Lung (tissue), 12 donors: ENCODE results near the gene RCC2. TPM values are rescaled to one million over a fixed set of nuclear protein-coding genes. Genes with fewer than 3 reads are reported as not detected.

Experiments
- ATAC-seq: fragments of 200-7000 bp; cut with Tn5 transposase; one replicate; pipeline ENCODE4 v1.9.1; 2020; ENCODE audit warnings: moderate number of reproducible peaks; ENCODE audit not compliant: insufficient read depth, low FRiP score
- DNase-seq, 3 donors: peaks; one replicate each; pipeline ENCODE4 v3.0.0-alpha.2; 2013 to 2017
- H3K27ac ChIP-seq, 2 donors: one replicate each; pipeline ENCODE4 v1.5.1; 2013; ENCODE audit warnings: mild to moderate bottlenecking in 2 of 2, moderate library complexity in 2 of 2, control low read depth in 1 of 2, inconsistent platforms in 1 of 2, low read depth in 1 of 2, low read length in 1 of 2
- H3K27me3 ChIP-seq, 3 donors: one replicate each; pipeline ENCODE4 v1.5.1; 2013; ENCODE audit warnings: low read length in 2 of 3; ENCODE audit not compliant: control insufficient read depth in 3 of 3, insufficient read depth in 3 of 3
- H3K36me3 ChIP-seq, 4 donors: one replicate each; pipeline ENCODE4 v1.5.1; 2013; ENCODE audit warnings: low read length in 4 of 4, mild to moderate bottlenecking in 1 of 4, moderate library complexity in 1 of 4; ENCODE audit not compliant: control insufficient read depth in 4 of 4, insufficient read depth in 4 of 4
- H3K4me1 ChIP-seq, 5 donors: one replicate each; pipeline ENCODE4 v1.5.1; 2013; ENCODE audit warnings: low read length in 5 of 5, mild to moderate bottlenecking in 2 of 5, moderate library complexity in 1 of 5; ENCODE audit not compliant: control insufficient read depth in 5 of 5, insufficient read depth in 5 of 5
- H3K4me3 ChIP-seq: one replicate; pipeline ENCODE4 v1.5.1; 2013; ENCODE audit warnings: mild to moderate bottlenecking, control low read depth, moderate library complexity
- H3K9ac ChIP-seq, 2 donors: one replicate each; pipeline ENCODE4 v1.5.1; 2013; ENCODE audit warnings: low read length in 2 of 2, control low read depth in 1 of 2; ENCODE audit not compliant: insufficient read depth in 1 of 2
- H3K9me3 ChIP-seq, 4 donors: one replicate each; pipeline ENCODE4 v1.5.1; 2013; ENCODE audit warnings: low read length in 3 of 4, mild to moderate bottlenecking in 1 of 4, moderate library complexity in 1 of 4; ENCODE audit not compliant: control insufficient read depth in 4 of 4, insufficient read depth in 3 of 4
- WGBS, 2 donors: extraction: QIAGEN DNeasy Blood & Tissue Kit; methylation state at CpG; one replicate each; pipeline ENCODE4 v1.1.7; 2013; 5-methylcytosine and 5-hydroxymethylcytosine counted together
- polyA plus RNA-seq, 2 donors: library from polyadenylated mRNA; stranded (reverse); fragments of 200-250 nt; gene quantifications; one replicate each; pipeline ENCODE4 v1.2.1, GENCODE V29; 2013
- total RNA-seq, 2 donors: library from RNA; depleted of rRNA in 1 of 2; stranded (reverse); fragments of >200 nt in 1 of 2; gene quantifications; one replicate each; pipeline ENCODE4 v1.2.1, GENCODE V29; 2014 to 2021
- TF ChIP-seq, protein P1 (sequence below): IDR thresholded peaks from 2 replicates; pipeline ENCODE4 v1.5.1; 2012; ENCODE audit warnings: mild to moderate bottlenecking; ENCODE audit errors: control extremely low read depth, extremely low read depth
- donor health status: control.
- donor health status: control.
- donor health status: Bipolar disorder and iron deficiency.
- donor health status: healthy.
- donor health status: DM: yes; HTN: yes; CAD: no.

Gene RCC2
- total and polyA plus RNA-seq, 4 donors: 31.9 to 51.2 (median 38.5) TPM

DNA sequence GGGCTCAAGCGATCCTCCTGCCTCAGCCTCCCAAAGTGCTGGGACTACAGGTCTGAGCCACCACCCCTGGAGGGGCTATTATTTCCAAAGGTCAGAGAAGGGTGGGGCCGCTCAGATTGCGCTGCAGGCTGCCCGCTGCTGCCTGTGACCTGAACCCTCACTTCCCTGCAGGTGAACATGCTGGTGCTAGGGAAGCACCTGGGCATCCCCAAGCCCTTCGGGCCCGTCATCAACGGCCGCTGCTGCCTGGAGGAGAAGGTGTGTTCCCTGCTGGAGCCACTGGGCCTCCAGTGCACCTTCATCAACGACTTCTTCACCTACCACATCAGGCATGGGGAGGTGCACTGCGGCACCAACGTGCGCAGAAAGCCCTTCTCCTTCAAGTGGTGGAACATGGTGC is 76.1 kb downstream of the RCC2 start:
- no peaks in the 10 kb centered on the region for H3K36me3 ChIP-seq
- no peak overlapping the region for H3K4me3 ChIP-seq
- no peak for ATAC-seq
- no peak overlapping the region for H3K9ac ChIP-seq
- WGBS, 2 donors: 82 to 87% methylated on average over 12 of the region's 12 CpGs
- no peaks in the 10 kb centered on the region for H3K4me1 ChIP-seq
- TF ChIP-seq, protein P1, sequence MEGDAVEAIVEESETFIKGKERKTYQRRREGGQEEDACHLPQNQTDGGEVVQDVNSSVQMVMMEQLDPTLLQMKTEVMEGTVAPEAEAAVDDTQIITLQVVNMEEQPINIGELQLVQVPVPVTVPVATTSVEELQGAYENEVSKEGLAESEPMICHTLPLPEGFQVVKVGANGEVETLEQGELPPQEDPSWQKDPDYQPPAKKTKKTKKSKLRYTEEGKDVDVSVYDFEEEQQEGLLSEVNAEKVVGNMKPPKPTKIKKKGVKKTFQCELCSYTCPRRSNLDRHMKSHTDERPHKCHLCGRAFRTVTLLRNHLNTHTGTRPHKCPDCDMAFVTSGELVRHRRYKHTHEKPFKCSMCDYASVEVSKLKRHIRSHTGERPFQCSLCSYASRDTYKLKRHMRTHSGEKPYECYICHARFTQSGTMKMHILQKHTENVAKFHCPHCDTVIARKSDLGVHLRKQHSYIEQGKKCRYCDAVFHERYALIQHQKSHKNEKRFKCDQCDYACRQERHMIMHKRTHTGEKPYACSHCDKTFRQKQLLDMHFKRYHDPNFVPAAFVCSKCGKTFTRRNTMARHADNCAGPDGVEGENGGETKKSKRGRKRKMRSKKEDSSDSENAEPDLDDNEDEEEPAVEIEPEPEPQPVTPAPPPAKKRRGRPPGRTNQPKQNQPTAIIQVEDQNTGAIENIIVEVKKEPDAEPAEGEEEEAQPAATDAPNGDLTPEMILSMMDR: no peak
- DNase-seq: no peak
- peaks cover 0 to 4% (median 0%) of the 10 kb centered on the region in 4 donors for H3K9me3 ChIP-seq
- H3K27me3 ChIP-seq: peaks cover 3 to 18% (median 6%) of the 10 kb centered on the region in 3 donors
- no peak overlapping the region for H3K27ac ChIP-seq

DNA sequence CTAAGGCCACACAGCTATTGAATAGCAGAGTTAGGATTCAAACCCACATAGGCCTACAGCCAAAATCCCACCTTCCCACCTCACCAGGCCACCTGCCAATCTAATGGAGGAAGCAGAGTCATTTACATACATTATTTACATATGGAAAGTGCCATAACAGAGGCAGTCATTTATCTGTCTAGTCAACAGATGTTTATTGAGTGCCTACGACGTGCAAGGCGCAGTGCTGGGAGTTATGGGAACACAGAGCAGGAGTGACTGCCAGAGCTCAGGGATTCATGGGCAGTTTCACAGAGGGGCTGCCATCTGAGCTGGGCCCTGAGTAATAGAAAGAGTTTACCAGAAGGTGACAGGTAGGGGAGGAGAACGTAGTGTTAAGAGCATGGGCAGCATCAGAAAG is 77.8 kb downstream of the RCC2 start:
- Histone ChIP-seq H3K9ac (no peak overlapping the region), H3K4me1 (no peaks in the 10 kb centered on the region), H3K9me3 (peaks cover 0 to 4% (median 0%) of the 10 kb centered on the region in 4 donors), H3K27ac (no peak overlapping the region), H3K36me3 (no peaks in the 10 kb centered on the region), H3K27me3 (peaks cover under 1 to 12% (median 2%) of the 10 kb centered on the region in 3 donors), H3K4me3 (no peak overlapping the region)
- DNase-seq (no peak), ATAC-seq (no peak)
- 70 to 81% methylated on average over 4 of the region's 4 CpGs for WGBS, 2 donors
- TF ChIP-seq, protein P1: no peak

DNA sequence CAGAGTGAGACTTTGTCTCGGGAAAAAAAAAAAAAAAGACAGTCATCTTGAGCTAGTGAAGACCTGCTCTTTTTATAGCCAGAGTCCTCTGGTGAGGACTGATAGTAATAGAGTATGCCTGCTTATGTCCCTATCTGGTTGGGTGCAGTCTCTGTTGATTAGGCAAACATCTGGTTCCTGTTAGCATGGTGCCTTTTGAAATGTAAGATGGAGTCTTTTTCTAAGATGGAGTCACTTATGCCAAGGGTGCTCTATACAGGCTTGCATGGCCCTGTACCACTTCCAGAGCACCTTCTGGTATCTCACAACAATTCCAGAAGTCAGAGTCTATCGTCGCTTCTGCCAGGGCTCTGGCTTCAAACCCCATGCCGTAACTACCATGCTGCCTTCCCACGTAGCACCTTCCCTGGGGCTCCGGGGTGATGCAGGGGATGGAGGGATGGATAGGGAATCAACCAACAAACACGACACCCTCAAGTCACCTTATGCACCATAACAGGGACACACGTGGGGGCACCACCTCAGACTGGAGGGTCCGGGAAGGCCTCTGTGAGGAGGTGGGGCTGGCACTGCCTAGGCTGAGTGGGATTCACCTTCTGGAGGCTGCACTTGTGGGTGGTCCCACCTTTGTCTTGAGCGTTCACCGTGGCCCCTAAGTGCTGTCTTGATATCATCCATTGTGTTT is 79.1 kb downstream of the RCC2 start:
- H3K36me3 ChIP-seq: no peaks in the 10 kb centered on the region
- no peaks in the 10 kb centered on the region for H3K4me1 ChIP-seq
- TF ChIP-seq, protein P1: no peak
- H3K9ac ChIP-seq: no peak overlapping the region
- no peak for ATAC-seq
- no peak overlapping the region for H3K4me3 ChIP-seq
- WGBS, 2 donors: 84 to 90% methylated on average over 11 of the region's 11 CpGs
- peaks cover 0 to 4% (median 0%) of the 10 kb centered on the region in 4 donors for H3K9me3 ChIP-seq
- no peak for DNase-seq
- H3K27ac ChIP-seq: no peak overlapping the region
- H3K27me3 ChIP-seq: peaks cover 0 to 9% (median 0%) of the 10 kb centered on the region in 3 donors
